Measurements from ENCODE around the gene NPIPA1.
"Not testable (repeated sequence)": the region's sequence is repeated elsewhere in the genome, so short reads cannot be mapped to it uniquely, and the experiment has no call there.

NPIPA1 gene

GRCh38 chr16:14937143-14937542, at the start of gene NPIPA1:
NPIPA1 (plus strand) TSS chr16:14937443; CDS start chr16:14937443, 0 bp downstream.
- not testable (repeated sequence) for DNase-seq (ENCODE audit: low read depth in 2 of 2, low spot score in 1 of 2)

GRCh38 chr16:14892111-14892510, 45.1 kb upstream of the NPIPA1 start:
- not testable (repeated sequence) for DNase-seq (ENCODE audit: low read depth in 2 of 2, low spot score in 1 of 2)

GRCh38 chr16:14895382-14895781, 41.9 kb upstream of the NPIPA1 start:
- DNase-seq (ENCODE audit: low read depth in 2 of 2, low spot score in 1 of 2) = not testable (repeated sequence)

GRCh38 chr16:14896023-14896422, 41.2 kb upstream of the NPIPA1 start:
- DNase-seq (ENCODE audit: low read depth in 2 of 2, low spot score in 1 of 2) = not testable (repeated sequence)

- DNase-seq (ENCODE audit: low read depth in 2 of 2, low spot score in 1 of 2) = not testable (repeated sequence)
Observed at GRCh38 chr16:14897006-14897664, 40.1 kb upstream of the NPIPA1 start.

- DNase-seq (ENCODE audit: low read depth in 2 of 2, low spot score in 1 of 2) = not testable (repeated sequence)
Observed at GRCh38 chr16:14898162-14898561, 39.1 kb upstream of the NPIPA1 start.

GRCh38 chr16:14903191-14903957, 33.9 kb upstream of the NPIPA1 start:
- DNase-seq (ENCODE audit: low read depth in 2 of 2, low spot score in 1 of 2) = not testable (repeated sequence)

- DNase-seq (ENCODE audit: low read depth in 2 of 2, low spot score in 1 of 2) = not testable (repeated sequence)
Observed at GRCh38 chr16:14909744-14910143, 27.5 kb upstream of the NPIPA1 start.

GRCh38 chr16:14910833-14911629, 26.2 kb upstream of the NPIPA1 start:
- not testable (repeated sequence) for DNase-seq (ENCODE audit: low read depth in 2 of 2, low spot score in 1 of 2)

- peak; percentile 8 to 14 for DNase-seq (ENCODE audit: low read depth in 2 of 2, low spot score in 1 of 2)
Observed at GRCh38 chr16:14911954-14912353, 25.3 kb upstream of the NPIPA1 start.

- DNase-seq (ENCODE audit: low read depth in 2 of 2, low spot score in 1 of 2) = not testable (repeated sequence)
Observed at GRCh38 chr16:14912588-14912987, 24.7 kb upstream of the NPIPA1 start.

- not testable (repeated sequence) for DNase-seq (ENCODE audit: low read depth in 2 of 2, low spot score in 1 of 2)
Observed at GRCh38 chr16:14918504-14918903, 18.7 kb upstream of the NPIPA1 start.

- not testable (repeated sequence) for DNase-seq (ENCODE audit: low read depth in 2 of 2, low spot score in 1 of 2)
Observed at GRCh38 chr16:14919837-14920600, 17.2 kb upstream of the NPIPA1 start.

- DNase-seq (ENCODE audit: low read depth in 2 of 2, low spot score in 1 of 2) = not testable (repeated sequence)
Observed at GRCh38 chr16:14922285-14922684, 15.0 kb upstream of the NPIPA1 start.

- not testable (repeated sequence) for DNase-seq (ENCODE audit: low read depth in 2 of 2, low spot score in 1 of 2)
Observed at GRCh38 chr16:14922968-14923367, 14.3 kb upstream of the NPIPA1 start.

- DNase-seq (ENCODE audit: low read depth in 2 of 2, low spot score in 1 of 2) = not testable (repeated sequence)
Observed at GRCh38 chr16:14923394-14924088, 13.7 kb upstream of the NPIPA1 start.

GRCh38 chr16:14924359-14924758, 12.9 kb upstream of the NPIPA1 start:
- not testable (repeated sequence) for DNase-seq (ENCODE audit: low read depth in 2 of 2, low spot score in 1 of 2)

GRCh38 chr16:14924982-14925381, 12.3 kb upstream of the NPIPA1 start:
- DNase-seq (ENCODE audit: low read depth in 2 of 2, low spot score in 1 of 2) = not testable (repeated sequence)

GRCh38 chr16:14928064-14928714, 9.1 kb upstream of the NPIPA1 start:
- DNase-seq (ENCODE audit: low read depth in 2 of 2, low spot score in 1 of 2) = not testable (repeated sequence)

All from stimulated activated CD8-positive, alpha-beta memory T cell treated with anti-CD3 and anti-CD28 coated beads, Interleukin-4, amount 100 ng/mL, for 1 hour (primary cell).